GM12801 (cell line): ENCODE results near the gene SMCO2.

ENCODE experiments used
- TF ChIP-seq, protein P1 (sequence below): IDR thresholded peaks from one replicate; pipeline ENCODE4 v1.5.1; 2011; ENCODE audit warnings: control low read depth; ENCODE audit not compliant: insufficient read length; ENCODE audit errors: extremely low read depth

SMCO2 gene

DNA sequence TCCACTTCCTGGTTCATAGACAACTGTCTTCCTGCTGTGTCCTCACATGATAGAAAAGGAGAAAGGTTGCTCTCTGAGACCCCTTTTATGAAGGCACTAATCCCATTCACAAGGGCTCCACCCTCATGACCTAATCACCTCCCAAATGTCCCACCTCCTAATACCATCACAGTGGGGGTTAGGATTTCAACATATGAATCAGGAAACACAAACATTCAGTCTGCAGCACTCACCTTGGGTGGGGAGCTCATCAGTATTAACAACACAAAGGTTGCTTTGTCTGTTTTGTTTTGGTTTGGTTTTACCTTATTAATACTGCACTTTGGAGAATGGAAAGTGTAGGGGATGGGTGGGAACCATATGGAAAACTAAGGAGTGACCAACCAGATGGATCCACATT, 10.5 kb upstream of the SMCO2 start:
- TF ChIP-seq, protein P1, sequence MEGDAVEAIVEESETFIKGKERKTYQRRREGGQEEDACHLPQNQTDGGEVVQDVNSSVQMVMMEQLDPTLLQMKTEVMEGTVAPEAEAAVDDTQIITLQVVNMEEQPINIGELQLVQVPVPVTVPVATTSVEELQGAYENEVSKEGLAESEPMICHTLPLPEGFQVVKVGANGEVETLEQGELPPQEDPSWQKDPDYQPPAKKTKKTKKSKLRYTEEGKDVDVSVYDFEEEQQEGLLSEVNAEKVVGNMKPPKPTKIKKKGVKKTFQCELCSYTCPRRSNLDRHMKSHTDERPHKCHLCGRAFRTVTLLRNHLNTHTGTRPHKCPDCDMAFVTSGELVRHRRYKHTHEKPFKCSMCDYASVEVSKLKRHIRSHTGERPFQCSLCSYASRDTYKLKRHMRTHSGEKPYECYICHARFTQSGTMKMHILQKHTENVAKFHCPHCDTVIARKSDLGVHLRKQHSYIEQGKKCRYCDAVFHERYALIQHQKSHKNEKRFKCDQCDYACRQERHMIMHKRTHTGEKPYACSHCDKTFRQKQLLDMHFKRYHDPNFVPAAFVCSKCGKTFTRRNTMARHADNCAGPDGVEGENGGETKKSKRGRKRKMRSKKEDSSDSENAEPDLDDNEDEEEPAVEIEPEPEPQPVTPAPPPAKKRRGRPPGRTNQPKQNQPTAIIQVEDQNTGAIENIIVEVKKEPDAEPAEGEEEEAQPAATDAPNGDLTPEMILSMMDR, result no peak

DNA sequence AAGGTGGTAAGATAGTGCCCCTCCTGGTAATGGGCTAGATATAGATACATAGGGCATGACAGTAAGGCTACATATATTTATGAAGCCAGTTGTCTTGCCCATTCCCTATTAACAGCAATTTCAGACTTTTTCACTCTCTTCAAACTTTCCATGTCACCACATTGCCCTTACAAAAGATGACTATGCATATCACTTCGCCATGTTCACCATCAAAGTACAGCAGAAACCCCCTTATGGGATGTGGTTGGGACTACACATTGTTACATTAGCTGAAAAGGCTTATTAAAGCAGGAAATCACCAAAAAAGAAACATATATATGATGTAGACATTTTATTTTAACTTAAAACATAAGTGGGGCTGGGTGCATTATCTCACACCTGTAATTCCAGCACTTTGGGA, 9.8 kb upstream of the SMCO2 start:
- TF ChIP-seq, protein P1, result no peak

DNA sequence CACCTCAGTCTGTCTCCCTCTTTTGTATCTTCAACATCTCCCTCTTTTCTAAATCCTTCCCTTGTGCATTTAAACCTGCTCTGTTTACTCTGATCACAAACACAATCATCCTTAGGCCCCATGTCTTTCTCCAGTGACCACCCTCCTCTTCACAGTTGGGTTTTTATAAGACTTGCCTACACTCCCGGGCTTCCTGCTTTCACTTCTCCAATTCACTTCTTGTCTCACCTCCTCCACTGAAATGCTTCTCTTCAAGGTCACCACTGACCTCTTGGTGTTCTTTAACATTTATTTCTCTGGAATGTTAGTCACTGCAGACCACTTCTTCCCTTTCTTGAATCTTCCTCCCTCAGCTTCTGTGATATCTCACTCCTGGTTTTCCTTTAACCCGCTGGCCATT, 8.7 kb upstream of the SMCO2 start:
- TF ChIP-seq, protein P1, result no peak

DNA sequence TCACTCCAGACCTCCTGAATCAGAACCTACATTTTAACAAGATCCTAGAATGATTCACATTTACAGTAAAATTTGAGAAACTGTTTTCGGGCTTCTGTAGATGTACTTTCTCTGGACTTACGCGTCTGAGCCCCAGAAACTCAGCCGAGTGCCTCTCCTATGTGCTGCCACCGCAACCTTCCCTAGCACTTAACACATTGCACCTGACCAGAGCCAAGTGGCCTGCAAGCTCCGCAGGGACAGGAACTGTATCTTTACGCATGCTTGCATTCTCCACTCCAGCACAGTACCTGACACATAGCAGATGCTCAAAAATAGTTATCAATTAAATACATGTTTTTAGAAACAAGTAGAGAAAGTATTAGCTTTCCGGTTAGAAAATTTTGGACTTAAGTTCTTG, 1.2 kb downstream of the SMCO2 start:
- TF ChIP-seq, protein P1, result no peak

DNA sequence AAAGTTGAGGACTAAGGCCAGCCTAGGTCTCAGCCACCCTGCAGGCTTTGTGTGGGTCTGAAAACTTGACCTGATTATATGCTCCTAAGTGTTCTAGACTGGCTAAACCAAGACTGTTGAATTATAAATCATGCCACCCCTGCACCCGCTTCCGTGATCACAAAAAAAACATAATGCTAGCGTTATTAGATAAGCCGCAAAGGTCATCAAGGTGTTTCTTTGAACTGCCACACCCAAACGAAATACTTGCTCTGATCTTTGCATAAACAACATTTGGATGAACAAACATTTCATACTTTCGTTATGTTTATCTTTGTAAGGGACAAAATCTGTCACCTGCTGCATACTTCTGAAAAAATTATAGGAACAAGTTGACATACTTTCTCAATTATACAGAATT, 2.5 kb downstream of the SMCO2 start:
- TF ChIP-seq, protein P1, result no peak

DNA sequence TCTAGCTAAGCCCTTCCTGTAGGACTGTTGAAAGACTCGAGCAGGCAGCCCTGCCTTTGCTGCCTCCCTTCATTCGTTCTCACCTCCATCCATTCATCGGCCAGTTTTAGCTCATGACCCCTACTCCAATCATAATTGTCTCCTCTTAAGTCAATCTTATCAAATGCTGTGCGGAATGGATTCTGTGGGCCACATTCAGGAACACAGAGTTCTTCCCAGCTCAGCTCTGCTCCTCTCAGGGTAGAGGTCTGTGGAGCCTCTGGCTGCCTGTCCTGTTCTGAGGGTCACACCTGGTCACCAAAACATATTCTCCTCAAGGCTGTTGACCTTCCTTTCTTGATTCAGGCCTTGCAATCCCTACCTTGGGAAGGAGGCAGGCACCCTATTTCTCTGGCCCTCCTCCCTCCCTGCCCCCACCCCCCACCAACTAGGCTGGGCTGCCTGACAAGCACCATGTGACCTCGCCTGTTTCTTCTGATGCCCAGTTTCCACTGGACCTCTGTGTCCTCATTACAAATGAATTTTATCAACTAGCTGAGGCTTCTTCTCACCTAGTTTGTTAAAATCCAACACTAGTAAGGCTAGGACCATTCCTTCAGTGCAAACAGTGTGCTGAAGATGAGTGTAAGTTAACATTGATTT, 3.5 kb downstream of the SMCO2 start:
- TF ChIP-seq, protein P1, result no peak

DNA sequence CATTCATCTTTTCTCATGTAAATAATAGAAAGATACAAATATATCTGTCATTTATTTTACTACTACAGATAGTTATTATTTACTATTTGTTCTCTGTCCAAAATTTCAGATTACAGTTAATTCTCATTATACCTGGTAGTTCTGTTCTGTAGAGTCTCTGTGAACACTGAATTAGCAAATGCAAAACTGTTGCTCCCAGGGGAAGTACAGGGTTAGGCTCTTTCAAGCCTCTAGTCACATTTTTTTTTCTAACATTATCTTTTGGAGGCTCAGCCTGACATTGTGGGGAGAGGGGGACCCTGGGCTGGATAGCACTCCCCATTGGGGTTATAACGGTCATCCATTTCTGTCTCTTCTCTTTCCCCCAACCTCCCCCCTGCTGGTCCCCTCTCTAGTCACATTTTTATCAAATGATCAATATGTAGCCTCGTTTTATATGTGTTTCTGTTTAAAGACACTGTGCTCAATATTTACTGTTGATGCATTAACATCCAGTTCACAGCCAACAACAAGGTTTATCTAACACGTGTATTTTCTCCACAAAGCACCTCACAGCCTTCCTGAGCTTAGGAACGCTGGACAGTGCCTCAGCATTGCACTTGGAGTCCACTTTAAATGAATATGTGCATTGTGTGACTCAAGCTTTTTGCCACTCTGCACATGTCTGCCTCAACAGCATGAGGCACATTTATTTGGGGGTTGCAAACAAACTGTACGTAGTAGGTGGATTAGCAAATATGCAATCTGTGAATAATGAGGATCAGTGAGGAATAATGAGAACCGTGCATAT, 4.7 kb downstream of the SMCO2 start:
- TF ChIP-seq, protein P1, result no peak
